Ishikawa (cell line): ENCODE data around the gene PLPPR1.

Experiments used
- CREB1 ChIP-seq: IDR thresholded peaks from 2 replicates; pipeline ENCODE4 v1.6.1; 2012; ENCODE audit warnings: low read depth
- USF1 ChIP-seq: IDR thresholded peaks from 2 replicates; pipeline ENCODE4 v1.6.1; 2012
- TF ChIP-seq, protein P1 (sequence below): IDR thresholded peaks from 2 replicates; pipeline ENCODE4 v1.6.1; 2012; ENCODE audit warnings: low read depth, mild to moderate bottlenecking

- TF ChIP-seq, protein P1, sequence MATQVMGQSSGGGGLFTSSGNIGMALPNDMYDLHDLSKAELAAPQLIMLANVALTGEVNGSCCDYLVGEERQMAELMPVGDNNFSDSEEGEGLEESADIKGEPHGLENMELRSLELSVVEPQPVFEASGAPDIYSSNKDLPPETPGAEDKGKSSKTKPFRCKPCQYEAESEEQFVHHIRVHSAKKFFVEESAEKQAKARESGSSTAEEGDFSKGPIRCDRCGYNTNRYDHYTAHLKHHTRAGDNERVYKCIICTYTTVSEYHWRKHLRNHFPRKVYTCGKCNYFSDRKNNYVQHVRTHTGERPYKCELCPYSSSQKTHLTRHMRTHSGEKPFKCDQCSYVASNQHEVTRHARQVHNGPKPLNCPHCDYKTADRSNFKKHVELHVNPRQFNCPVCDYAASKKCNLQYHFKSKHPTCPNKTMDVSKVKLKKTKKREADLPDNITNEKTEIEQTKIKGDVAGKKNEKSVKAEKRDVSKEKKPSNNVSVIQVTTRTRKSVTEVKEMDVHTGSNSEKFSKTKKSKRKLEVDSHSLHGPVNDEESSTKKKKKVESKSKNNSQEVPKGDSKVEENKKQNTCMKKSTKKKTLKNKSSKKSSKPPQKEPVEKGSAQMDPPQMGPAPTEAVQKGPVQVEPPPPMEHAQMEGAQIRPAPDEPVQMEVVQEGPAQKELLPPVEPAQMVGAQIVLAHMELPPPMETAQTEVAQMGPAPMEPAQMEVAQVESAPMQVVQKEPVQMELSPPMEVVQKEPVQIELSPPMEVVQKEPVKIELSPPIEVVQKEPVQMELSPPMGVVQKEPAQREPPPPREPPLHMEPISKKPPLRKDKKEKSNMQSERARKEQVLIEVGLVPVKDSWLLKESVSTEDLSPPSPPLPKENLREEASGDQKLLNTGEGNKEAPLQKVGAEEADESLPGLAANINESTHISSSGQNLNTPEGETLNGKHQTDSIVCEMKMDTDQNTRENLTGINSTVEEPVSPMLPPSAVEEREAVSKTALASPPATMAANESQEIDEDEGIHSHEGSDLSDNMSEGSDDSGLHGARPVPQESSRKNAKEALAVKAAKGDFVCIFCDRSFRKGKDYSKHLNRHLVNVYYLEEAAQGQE, result no peak
- TF ChIP-seq CREB1 (no peak), USF1 (no peak)
Measured at GRCh38 chr9:101032426-101032825, 3.9 kb downstream of the PLPPR1 start.
